ENCODE results near the gene KCNE3. TPM values are rescaled to one million over a fixed set of nuclear protein-coding genes. Genes with fewer than 3 reads are reported as not detected.

Gene KCNE3
- total and polyA plus RNA-seq, 2 of the 4 experiments (the other 2 are of a cell fraction) = 0.05 to 0.18 TPM

DNA sequence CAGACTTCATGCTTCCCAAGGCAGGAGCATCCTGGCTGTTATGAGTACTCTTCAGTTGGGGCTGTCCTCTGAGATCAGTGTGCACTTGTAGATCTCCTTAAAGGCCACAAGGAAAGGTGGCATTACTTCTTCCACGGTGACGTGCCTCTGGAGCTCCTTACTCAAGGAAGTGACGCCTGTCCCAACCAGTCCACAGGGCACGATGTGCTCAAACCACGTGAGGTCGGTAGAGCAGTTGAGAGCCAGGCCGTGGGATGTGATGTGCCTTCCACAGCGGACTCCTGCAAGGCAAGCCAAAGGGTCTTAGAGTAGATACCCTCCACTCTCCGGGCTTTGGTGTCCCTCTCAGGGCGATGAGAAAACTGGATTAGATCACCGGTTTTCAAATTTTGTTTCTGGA lies 24.7 kb upstream of the KCNE3 start:
- no peak overlapping the region for H4K91ac ChIP-seq (ENCODE audit: insufficient read depth, low read depth, low read length)
- H2BK120ac ChIP-seq (ENCODE audit: low read depth, low read length) = no peak overlapping the region
- no peak overlapping the region for H3K18ac ChIP-seq (ENCODE audit: low read depth, low read length)
- H3K9ac ChIP-seq (ENCODE audit: low read depth, low read length) = no peak overlapping the region
- no peak overlapping the region for H3K4me2 ChIP-seq (ENCODE audit: low read depth, low read length)
- WGBS, 2 experiments (ENCODE audit: extremely low coverage in 2 of 2, insufficient read length in 1 of 2) = 89% methylated on average over 6 of the region's 11 CpGs; no CpG with 5 or more reads in 1 of the 2 experiments
- DNase-seq (no peak), ATAC-seq (ENCODE audit: low read depth) (no peak)
- no peak overlapping the region for H2BK20ac ChIP-seq (ENCODE audit: low read depth, low read length)
- H4K8ac ChIP-seq (ENCODE audit: low read depth in 2 of 2, low read length in 2 of 2) = no peak overlapping the region
- H2AK9ac ChIP-seq (replicated peaks; ENCODE audit: low read depth, low read length, poor library complexity) = no peak overlapping the region
- no peak overlapping the region for H3K27ac ChIP-seq (ENCODE audit: insufficient read depth, low read length)
- no peak overlapping the region for H2AK5ac ChIP-seq (ENCODE audit: low read depth, low read length)
- no peak overlapping the region for H4K5ac ChIP-seq (ENCODE audit: low read depth, low read length)
- no peaks in the 10 kb centered on the region for H3K4me1 ChIP-seq (ENCODE audit: control insufficient read depth, insufficient read depth, low read length)
- H3K56ac ChIP-seq (ENCODE audit: extremely low read depth, insufficient read depth, low read length) = no peak overlapping the region
- peaks cover 3% of the 10 kb centered on the region; the same call in 1 of the 2 replicates for H3K27me3 ChIP-seq (ENCODE audit: control insufficient read depth, insufficient read depth, low read length)
- no TSS peak for BruUV-seq (replicated peaks)
- in situ Hi-C loops (cut with MboI; ENCODE audit: low sequenced_read_pairs) = no loop called here
- ChIA-PET CTCF (no interaction called here), POLR2A (ENCODE audit: unreplicated experiment) (interaction anchor here (0.7 kb wide), 1 partner anchor 75 kb away, joined by 11 read pairs; no protein-coding TSS in a partner anchor)
- no peaks in the 10 kb centered on the region for H4K20me1 ChIP-seq (ENCODE audit: insufficient read depth, low read length)
- no peak overlapping the region for H2BK5ac ChIP-seq (ENCODE audit: low read depth, low read length, poor library complexity, severe bottlenecking)
- H3K36me3 ChIP-seq (ENCODE audit: control insufficient read depth, insufficient read depth, low read length) = no peaks in the 10 kb centered on the region
- peaks cover 8% of the 10 kb centered on the region; the same call in 1 of the 2 replicates for H3K9me1 ChIP-seq (ENCODE audit: insufficient read depth, low read length)
- H3K4me3 ChIP-seq (ENCODE audit: insufficient read depth, low read depth, low read length) = no peak overlapping the region
- H2BK15ac ChIP-seq (ENCODE audit: low read depth, low read length) = no peak overlapping the region
- H3K79me1 ChIP-seq (ENCODE audit: low read depth in 1 of 2, low read length in 2 of 2) = peaks cover 0 to 4% of the 10 kb centered on the region in 2 experiments; a peak in 1 of 4 replicates
- no peaks in the 10 kb centered on the region for H3K9me3 ChIP-seq (ENCODE audit: control insufficient read depth, insufficient read depth, low read length)
- no peak overlapping the region for H3K23ac ChIP-seq (ENCODE audit: low read depth, low read length)
- dilution Hi-C loops (cut with HindIII; ENCODE audit: low sequenced_read_pairs, unreplicated experiment) = no loop called here
- intact Hi-C loops (cut with micrococcal nuclease) = no loop called here
- H3K4ac ChIP-seq (ENCODE audit: low read depth, low read length) = no peak overlapping the region; the same call in 1 of the 2 replicates
- TF ChIP-seq MAFK (IDR thresholded peaks at IDR 0.05; ENCODE audit: low read depth, low read length) (no peak), MAZ (IDR thresholded peaks at IDR 0.05; ENCODE audit: borderline replicate concordance, low read depth, low read length) (no peak), RCOR1 (IDR thresholded peaks at IDR 0.05; ENCODE audit: insufficient replicate concordance, low read length) (no peak), MXI1 (IDR thresholded peaks at IDR 0.05; ENCODE audit: borderline replicate concordance, low read depth, low read length) (no peak), RAD21 (IDR thresholded peaks at IDR 0.05; ENCODE audit: low read length) (no peak), BHLHE40 (IDR thresholded peaks at IDR 0.05; ENCODE audit: low read depth, low read length) (no peak), SMC3 (IDR thresholded peaks at IDR 0.05; ENCODE audit: low read depth, low read length) (no peak), POLR2A (IDR thresholded peaks at IDR 0.05; ENCODE audit: low read depth, low read length) (no peak), NFE2L2 (IDR thresholded peaks at IDR 0.05; ENCODE audit: low read depth, low read length) (no peak), RFX5 (IDR thresholded peaks at IDR 0.05; ENCODE audit: low read depth, low read length) (no peak), FOS (IDR thresholded peaks at IDR 0.05; ENCODE audit: low read depth, low read length) (no peak), CEBPB (IDR thresholded peaks at IDR 0.05; ENCODE audit: low read depth, low read length) (no peak), CHD1 (IDR thresholded peaks at IDR 0.05; ENCODE audit: low read depth, low read length) (no peak)
- TF ChIP-seq, protein P1, sequence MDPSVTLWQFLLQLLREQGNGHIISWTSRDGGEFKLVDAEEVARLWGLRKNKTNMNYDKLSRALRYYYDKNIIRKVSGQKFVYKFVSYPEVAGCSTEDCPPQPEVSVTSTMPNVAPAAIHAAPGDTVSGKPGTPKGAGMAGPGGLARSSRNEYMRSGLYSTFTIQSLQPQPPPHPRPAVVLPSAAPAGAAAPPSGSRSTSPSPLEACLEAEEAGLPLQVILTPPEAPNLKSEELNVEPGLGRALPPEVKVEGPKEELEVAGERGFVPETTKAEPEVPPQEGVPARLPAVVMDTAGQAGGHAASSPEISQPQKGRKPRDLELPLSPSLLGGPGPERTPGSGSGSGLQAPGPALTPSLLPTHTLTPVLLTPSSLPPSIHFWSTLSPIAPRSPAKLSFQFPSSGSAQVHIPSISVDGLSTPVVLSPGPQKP (IDR thresholded peaks at IDR 0.05; ENCODE audit: borderline replicate concordance, low read depth, low read length) = no peak
- TF ChIP-seq, protein P2, sequence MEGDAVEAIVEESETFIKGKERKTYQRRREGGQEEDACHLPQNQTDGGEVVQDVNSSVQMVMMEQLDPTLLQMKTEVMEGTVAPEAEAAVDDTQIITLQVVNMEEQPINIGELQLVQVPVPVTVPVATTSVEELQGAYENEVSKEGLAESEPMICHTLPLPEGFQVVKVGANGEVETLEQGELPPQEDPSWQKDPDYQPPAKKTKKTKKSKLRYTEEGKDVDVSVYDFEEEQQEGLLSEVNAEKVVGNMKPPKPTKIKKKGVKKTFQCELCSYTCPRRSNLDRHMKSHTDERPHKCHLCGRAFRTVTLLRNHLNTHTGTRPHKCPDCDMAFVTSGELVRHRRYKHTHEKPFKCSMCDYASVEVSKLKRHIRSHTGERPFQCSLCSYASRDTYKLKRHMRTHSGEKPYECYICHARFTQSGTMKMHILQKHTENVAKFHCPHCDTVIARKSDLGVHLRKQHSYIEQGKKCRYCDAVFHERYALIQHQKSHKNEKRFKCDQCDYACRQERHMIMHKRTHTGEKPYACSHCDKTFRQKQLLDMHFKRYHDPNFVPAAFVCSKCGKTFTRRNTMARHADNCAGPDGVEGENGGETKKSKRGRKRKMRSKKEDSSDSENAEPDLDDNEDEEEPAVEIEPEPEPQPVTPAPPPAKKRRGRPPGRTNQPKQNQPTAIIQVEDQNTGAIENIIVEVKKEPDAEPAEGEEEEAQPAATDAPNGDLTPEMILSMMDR (conservative IDR thresholded peaks at IDR 0.05; ENCODE audit: low read depth, low read length) = no peak
- TF ChIP-seq, protein P3, sequence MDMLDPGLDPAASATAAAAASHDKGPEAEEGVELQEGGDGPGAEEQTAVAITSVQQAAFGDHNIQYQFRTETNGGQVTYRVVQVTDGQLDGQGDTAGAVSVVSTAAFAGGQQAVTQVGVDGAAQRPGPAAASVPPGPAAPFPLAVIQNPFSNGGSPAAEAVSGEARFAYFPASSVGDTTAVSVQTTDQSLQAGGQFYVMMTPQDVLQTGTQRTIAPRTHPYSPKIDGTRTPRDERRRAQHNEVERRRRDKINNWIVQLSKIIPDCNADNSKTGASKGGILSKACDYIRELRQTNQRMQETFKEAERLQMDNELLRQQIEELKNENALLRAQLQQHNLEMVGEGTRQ (IDR thresholded peaks at IDR 0.05; ENCODE audit: low read depth, low read length) = no peak
- peak overlapping the region; percentile 6 for H2AFZ ChIP-seq (replicated peaks; ENCODE audit: low read length, poor library complexity)
- no peak overlapping the region for H3K14ac ChIP-seq (replicated peaks; ENCODE audit: low read depth, low read length)
